ENCODE data around the gene FAM120C.

The FAM120C gene

DNA sequence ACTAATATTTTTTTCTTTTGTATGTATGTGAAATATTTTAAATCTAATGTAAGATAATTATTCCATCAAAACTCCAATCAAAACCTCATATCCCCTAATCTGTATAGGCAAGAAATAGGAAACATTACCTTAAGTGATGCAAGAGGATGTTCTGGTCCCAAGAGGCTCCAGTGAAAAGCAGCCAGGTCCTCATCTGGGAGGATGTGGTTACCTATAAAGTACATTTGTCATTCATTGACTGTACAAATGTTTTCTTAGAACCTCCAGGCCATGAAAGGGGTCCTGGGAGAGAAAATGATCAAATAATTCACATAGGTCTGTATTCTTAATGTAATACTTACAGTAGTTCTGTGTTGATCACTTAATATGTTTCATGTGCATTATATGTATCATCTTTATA lies 25.5 kb downstream of the FAM120C start:
- no peak overlapping the region for H3K9ac ChIP-seq
- no peak overlapping the region for H2AFZ ChIP-seq (ENCODE audit: low read depth)
- TF ChIP-seq, protein P1, sequence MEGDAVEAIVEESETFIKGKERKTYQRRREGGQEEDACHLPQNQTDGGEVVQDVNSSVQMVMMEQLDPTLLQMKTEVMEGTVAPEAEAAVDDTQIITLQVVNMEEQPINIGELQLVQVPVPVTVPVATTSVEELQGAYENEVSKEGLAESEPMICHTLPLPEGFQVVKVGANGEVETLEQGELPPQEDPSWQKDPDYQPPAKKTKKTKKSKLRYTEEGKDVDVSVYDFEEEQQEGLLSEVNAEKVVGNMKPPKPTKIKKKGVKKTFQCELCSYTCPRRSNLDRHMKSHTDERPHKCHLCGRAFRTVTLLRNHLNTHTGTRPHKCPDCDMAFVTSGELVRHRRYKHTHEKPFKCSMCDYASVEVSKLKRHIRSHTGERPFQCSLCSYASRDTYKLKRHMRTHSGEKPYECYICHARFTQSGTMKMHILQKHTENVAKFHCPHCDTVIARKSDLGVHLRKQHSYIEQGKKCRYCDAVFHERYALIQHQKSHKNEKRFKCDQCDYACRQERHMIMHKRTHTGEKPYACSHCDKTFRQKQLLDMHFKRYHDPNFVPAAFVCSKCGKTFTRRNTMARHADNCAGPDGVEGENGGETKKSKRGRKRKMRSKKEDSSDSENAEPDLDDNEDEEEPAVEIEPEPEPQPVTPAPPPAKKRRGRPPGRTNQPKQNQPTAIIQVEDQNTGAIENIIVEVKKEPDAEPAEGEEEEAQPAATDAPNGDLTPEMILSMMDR (conservative IDR thresholded peaks at IDR 0.05; ENCODE audit: low read depth, low read length): no peak
- no peaks in the 10 kb centered on the region for H3K79me2 ChIP-seq (ENCODE audit: insufficient read depth, low read depth)
- no peak overlapping the region for H3K4me2 ChIP-seq
- H3K4me1 ChIP-seq (ENCODE audit: low read depth, poor library complexity, severe bottlenecking): no peaks in the 10 kb centered on the region
- no peaks in the 10 kb centered on the region for H3K36me3 ChIP-seq (ENCODE audit: insufficient read depth)
- no peak overlapping the region for H3K27ac ChIP-seq
- H4K20me1 ChIP-seq (ENCODE audit: insufficient read depth): no peaks in the 10 kb centered on the region
- no peak overlapping the region for H3K4me3 ChIP-seq (IDR thresholded peaks at IDR 0.05; ENCODE audit: insufficient read depth, low read depth, low read length)
- H3K27me3 ChIP-seq (ENCODE audit: insufficient read depth, low read depth): no peaks in the 10 kb centered on the region

DNA sequence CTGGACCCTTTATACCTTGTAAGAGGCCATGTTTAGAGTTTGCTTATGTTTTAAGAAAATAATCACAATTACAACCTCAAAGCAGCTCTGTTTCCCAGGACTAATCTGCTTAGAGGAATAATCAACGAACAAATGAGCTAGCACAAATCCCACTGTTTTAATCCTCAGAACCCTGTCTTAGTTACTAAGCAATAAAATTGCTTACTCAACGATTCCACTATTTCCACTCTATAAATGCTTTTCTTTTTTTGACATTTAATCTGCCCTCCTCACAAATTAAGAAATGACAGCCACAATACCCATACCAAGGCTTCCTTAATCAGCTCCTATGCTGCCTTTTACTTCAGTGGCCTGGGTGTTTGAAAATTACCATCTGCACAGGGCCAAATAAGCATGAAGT lies 48.8 kb downstream of the FAM120C start:
- H3K4me3 ChIP-seq (IDR thresholded peaks at IDR 0.05; ENCODE audit: insufficient read depth, low read depth, low read length): no peak overlapping the region
- H3K4me1 ChIP-seq (ENCODE audit: low read depth, poor library complexity, severe bottlenecking): no peaks in the 10 kb centered on the region
- no peak overlapping the region for H3K9ac ChIP-seq
- no peaks in the 10 kb centered on the region for H3K36me3 ChIP-seq (ENCODE audit: insufficient read depth)
- H3K27me3 ChIP-seq (ENCODE audit: insufficient read depth, low read depth): no peaks in the 10 kb centered on the region
- H4K20me1 ChIP-seq (ENCODE audit: insufficient read depth): no peaks in the 10 kb centered on the region
- H3K79me2 ChIP-seq (ENCODE audit: insufficient read depth, low read depth): no peaks in the 10 kb centered on the region
- no peak overlapping the region for H3K27ac ChIP-seq
- TF ChIP-seq, protein P1 (conservative IDR thresholded peaks at IDR 0.05; ENCODE audit: low read depth, low read length): no peak
- no peak overlapping the region for H3K4me2 ChIP-seq
- H2AFZ ChIP-seq (ENCODE audit: low read depth): no peak overlapping the region

DNA sequence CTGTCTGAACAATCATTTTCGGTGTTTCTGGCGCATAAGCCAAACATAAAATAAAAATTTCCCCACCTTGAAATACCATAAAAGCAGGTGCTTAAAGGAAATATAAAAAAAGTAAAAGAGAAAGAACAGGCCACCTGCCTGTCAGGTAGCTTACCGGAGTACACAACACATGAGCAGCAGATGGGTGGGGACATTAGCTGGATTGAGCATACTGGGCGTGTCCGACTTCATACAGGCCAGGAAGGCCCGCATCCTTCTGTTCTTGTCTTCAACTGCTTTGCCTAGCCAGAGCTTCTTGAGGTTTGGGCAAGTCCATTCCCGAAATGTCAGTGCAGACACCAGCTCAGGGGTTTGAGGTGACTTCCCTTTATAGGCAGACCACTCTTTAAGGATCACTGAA lies 66.7 kb downstream of the FAM120C start:
- Histone ChIP-seq H3K4me3 (IDR thresholded peaks at IDR 0.05; ENCODE audit: insufficient read depth, low read depth, low read length) (no peak overlapping the region), H3K79me2 (ENCODE audit: insufficient read depth, low read depth) (no peaks in the 10 kb centered on the region), H3K27me3 (ENCODE audit: insufficient read depth, low read depth) (no peaks in the 10 kb centered on the region), H3K27ac (no peak overlapping the region), H3K4me2 (no peak overlapping the region), H4K20me1 (ENCODE audit: insufficient read depth) (no peaks in the 10 kb centered on the region), H2AFZ (ENCODE audit: low read depth) (no peak overlapping the region), H3K9ac (no peak overlapping the region), H3K4me1 (ENCODE audit: low read depth, poor library complexity, severe bottlenecking) (no peaks in the 10 kb centered on the region), H3K36me3 (ENCODE audit: insufficient read depth) (no peaks in the 10 kb centered on the region)
- TF ChIP-seq, protein P1 (conservative IDR thresholded peaks at IDR 0.05; ENCODE audit: low read depth, low read length): no peak

DNA sequence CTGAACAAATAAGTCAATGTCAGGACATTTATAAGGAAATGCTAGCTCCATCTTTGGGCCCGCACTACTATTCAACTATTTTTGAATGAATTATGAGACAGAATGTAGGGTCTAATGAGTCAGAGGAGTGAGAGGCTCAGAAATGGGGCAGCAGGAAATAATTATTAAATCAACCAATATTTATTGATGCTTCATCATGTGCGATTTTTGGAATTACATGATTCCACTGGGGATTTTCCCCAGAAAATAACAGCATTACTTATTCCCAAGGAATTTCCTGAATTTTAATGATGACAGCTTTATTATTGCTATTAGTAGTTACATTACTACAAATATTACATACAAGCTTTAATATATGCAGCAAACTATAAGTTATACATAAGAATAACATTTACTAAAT lies 89.5 kb downstream of the FAM120C start:
- Histone ChIP-seq H3K4me1 (ENCODE audit: low read depth, poor library complexity, severe bottlenecking) (no peaks in the 10 kb centered on the region), H3K36me3 (ENCODE audit: insufficient read depth) (no peaks in the 10 kb centered on the region), H4K20me1 (ENCODE audit: insufficient read depth) (no peaks in the 10 kb centered on the region), H3K79me2 (ENCODE audit: insufficient read depth, low read depth) (no peaks in the 10 kb centered on the region), H3K27me3 (ENCODE audit: insufficient read depth, low read depth) (no peaks in the 10 kb centered on the region), H3K27ac (no peak overlapping the region), H3K9ac (no peak overlapping the region), H3K4me2 (no peak overlapping the region), H3K4me3 (IDR thresholded peaks at IDR 0.05; ENCODE audit: insufficient read depth, low read depth, low read length) (no peak overlapping the region), H2AFZ (ENCODE audit: low read depth) (no peak overlapping the region)
- TF ChIP-seq, protein P1 (conservative IDR thresholded peaks at IDR 0.05; ENCODE audit: low read depth, low read length): no peak

All from KMS-11 (cell line).